Activated CD8-positive, alpha-beta memory T cell treated with anti-CD3 and anti-CD28 coated beads, Interleukin-2, amount 50 U/mL, for 48 hours (primary cell): Measurements from ENCODE around the gene SGPL1.
"Not testable (repeated sequence)": the region's sequence is repeated elsewhere in the genome, so short reads cannot be mapped to it uniquely, and the experiment has no call there.

Source experiments
- DNase-seq: peaks from one replicate; pipeline ENCODE4 v3.0.0-alpha.2; 2020

The SGPL1 gene

DNA sequence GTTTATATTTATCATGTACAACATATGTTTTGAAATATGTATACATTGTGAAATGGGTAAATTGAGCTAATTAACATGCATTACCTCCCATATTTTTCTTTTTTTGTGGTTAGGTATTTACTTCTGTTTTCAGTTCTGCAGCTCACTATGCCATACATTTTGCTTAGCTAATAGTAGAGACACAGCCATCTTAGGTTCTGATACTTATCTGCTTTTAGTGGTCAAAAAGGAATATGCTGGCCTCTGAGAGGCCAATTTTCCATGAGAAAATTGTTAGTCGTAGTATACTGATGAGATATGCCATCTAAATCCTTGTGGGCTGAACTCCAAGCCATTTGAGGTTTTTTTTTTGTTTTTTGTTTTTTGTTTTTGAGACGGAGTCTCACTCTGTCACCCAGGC, 31.0 kb downstream of the SGPL1 start:
- no peak for DNase-seq

DNA sequence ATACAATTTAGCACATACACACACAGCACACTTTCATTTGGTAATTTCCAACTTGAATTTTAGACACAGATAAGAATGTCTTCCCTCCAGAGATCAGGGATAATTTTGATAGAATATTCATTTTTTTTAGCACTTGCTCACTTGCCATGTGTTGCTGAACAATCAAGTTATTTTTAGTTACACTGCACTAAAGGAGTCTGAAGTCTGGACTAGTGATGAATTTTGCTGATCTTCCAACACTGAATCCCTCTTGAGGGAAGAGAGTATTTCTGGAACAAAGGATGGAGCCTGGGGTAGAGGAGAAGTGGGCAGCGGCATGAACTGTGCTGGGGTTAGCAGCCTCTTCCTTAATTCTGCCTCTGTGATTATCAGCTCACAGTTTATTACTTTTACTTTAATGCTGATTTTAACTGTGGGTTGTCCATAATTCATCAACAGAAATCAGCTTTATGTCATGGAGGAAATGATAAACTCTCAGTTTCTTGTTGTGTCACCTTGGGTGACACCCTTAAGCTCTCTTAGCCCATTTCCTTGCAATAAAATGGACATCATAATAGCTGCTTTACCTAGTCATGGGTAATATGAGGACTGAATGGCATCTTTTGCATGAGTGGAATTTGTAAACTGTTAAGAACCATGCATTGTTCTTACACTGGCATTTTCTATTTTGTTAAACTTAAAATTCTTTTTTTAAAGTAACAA, 32.1 kb downstream of the SGPL1 start:
- DNase-seq = no peak

DNA sequence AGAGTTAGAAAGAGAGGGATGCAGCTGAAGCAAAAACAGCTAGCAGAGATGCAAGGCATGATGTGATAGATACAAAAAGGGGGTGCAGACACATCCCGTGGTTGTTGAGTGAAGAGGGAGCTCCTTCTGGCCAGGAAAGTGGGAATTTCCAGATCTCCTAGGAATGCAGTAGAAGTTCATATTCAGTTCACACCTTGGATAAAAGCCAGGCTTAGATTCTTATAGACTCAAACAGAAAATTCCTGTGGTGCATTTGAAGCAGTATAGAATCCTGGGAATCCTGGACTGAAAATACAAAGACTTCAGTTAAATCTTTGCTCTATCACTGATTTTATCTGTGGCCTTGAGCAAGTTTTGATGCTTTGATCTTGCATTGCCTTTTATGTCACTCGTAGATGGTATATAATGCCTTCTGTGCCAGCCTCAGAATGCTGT, 33.9 kb downstream of the SGPL1 start:
- DNase-seq = no peak

DNA sequence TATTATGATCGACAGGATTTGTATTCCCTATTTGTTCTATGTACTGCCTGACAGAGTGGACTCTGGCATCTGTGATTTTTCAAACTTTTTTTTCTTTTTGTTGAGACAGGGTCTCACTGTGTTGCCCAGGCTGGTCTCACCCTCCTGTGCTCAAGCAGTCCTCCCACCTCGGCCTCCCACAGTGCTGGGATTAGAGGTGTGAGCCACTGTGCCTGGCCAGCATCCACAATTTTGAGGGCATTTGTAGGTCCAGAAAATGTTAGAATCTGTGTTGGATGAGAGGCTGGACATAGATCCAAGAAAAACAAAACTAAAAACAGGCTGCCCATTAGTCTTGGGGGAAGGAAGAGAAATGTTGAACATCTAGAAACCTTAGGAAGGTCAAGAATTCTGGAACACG, 34.3 kb downstream of the SGPL1 start:
- DNase-seq = no peak

DNA sequence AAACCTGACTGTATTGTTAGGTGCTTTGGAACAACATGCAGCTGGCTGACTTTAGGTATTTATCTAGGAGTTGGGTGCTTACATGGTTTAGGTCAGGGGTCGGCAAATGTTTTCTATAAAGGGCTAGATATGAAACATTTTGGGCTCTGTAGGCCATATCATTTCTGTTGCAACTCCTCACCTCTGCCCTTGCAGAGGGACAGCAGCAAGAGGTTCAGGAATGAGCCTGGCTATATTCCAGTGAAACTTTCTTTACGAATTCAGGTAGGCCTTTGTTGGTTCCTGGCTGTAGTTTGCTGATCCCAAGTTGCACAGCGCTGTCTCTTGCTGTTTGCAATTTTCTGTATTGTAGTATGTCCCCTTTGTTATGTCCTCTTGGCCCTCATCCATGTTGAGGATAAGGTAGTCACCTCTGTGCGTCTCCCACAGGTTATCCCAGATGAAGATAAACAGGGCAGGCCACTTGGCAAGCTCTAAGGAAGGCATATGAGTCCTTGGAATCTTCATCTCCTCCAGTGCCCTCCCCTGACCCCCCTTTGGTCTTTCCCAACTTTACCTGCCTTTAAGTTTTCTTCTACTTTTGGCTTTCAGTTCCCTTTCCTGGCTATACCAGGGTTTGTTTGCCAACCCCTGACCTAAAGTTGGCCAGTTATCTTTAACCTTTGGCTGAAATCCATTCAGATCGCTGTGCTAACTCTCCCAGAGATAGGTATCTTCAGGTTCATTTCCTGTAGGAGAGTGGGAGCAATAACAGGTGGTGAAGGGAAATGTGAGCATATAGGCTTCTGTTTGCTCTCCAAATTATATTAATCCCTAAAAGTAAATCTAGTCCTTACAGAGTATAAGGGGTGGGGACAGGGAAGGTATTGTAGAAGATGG, 36.1 kb downstream of the SGPL1 start:
- DNase-seq = no peak

DNA sequence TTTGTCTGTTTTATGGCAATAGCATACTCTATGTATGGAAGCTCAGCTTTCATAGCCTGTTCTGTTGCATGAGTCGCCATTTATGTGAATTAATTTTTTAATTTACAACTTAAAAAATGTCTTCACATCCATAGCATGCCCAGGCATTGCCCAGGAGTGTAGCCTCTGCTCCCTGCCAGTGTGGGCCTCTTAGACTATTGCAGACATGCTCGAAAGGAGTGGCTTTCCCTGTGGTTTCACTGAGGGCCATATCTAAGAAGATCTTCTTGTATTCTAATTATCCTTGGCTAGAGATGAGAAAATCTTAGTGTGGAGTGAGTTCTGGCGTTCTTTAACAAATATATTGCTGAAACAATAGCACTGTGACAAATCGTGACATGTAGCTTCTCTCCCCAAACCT, 37.3 kb downstream of the SGPL1 start:
- DNase-seq = no peak

DNA sequence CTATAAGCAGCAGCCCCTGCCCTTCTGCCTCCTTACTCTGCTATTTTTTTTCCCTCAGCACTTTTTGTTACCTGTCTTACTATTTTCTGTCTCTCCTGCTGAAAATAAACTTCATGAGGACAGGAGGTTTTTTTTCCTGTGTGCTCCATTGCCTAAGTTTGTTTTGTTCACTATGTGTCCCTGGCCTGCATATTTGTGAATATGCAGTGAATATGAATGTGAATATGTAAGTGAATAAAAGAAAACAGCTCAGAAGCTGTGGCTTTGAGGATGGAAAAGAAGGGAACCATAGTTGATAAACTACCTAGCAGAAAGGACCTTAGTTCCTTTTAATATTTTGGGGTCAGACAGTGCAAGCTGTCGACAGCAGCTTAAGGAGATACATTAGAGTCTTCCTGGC, 37.7 kb downstream of the SGPL1 start:
- DNase-seq = no peak

DNA sequence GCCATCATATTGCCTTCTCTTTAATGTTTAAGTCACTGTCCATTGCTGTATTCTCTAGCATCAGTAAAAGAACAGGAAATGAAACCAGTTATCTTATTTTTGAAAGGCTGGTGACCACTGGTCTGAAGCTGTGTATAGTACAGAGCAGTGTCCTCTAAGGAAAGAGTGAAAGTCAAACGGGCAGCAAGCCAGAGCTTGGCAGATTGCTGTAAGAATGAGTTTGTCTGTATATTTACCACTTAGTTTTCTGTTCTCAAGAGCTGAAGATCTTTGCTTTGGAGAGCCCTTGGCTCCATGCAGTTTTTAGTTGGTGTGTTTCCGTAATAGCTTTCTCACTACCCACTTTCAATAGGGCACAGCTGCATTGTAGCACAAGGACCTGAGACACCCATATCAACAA, 40.7 kb downstream of the SGPL1 start:
- no peak for DNase-seq

DNA sequence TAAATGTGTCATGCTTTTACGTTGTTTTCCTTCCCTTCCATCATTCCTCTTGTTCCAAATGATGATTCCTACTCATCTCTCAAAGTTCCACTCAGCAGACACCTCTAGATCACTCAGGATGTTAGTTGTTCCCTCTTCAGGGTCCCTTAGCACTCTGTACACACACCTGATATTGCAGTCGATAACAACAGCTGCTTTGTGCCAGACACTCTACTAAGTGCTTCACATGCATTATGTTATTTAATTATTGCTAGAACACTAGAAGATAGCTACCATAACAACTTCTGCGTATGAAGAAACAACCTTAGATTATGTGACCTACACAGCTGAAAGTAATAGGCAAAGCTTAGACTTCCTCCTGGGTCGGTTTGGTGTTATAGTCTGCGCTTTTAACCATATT, 43.0 kb downstream of the SGPL1 start:
- DNase-seq = no peak

DNA sequence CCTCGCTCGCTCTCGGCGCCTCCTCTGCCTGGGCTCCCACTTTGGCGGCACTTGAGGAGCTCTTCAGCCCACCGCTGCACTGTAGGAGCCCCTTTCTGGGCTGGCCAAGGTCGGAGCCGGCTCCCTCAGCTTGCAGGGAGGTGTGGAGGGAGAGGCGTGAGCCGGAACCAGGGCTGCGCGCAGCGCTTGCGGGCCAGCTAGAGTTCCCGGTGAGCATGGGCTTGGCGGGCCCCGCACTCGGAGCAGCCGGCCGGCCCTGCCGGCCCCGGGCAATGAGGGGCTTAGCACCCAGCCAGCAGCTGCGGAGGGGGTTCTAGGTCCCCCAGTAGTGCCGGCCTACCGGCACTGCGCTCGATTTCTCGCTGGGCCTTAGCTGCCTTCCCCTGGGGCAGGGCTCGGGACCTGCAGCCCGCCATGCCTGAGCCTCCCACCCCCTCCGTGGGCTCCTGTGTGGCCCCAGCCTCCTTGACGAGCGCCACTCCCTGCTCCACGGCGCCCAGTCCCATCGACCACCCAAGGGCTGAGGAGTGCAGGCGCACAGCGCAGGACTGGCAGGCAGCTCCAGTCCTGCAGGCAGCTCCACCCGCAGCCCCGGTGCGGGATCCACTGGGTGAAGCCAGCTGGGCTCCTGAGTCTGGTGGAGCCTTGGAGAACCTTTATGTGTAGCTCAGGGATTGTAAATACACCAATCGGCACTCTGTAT, 45.9 kb downstream of the SGPL1 start:
- DNase-seq = not testable (repeated sequence)

DNA sequence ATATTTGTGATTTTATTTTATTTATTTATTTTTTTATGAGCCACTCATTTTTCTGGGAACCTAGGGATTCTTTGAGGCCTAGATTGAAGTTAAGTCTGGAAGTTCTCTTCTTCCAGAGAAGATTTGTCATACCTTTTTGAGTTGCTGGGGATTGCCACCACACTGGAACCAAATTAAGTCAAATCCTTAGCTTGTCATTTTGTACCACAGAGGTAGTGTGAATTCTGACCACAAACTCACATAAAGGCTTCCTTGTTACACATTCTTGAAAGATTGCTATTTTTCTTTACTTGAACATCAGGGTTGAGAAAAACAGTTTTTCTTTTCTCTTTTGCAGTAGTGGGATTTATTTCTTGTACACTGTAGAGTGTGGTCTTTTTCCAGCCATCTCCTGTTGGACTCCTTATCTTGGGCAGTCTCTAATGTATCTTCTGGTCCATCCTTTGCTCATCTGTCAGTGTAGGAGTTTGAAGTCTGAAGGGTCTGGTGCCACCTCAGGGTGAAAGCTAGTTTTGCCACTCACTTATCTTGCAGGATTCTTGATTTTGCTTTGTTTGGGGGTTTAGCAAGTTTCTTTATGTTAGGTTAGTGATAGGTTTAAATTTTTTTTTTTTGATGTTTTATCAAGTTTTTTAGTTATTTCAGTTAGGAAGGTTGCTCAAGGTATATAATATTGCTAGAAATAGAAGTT, 47.9 kb downstream of the SGPL1 start:
- DNase-seq = no peak

DNA sequence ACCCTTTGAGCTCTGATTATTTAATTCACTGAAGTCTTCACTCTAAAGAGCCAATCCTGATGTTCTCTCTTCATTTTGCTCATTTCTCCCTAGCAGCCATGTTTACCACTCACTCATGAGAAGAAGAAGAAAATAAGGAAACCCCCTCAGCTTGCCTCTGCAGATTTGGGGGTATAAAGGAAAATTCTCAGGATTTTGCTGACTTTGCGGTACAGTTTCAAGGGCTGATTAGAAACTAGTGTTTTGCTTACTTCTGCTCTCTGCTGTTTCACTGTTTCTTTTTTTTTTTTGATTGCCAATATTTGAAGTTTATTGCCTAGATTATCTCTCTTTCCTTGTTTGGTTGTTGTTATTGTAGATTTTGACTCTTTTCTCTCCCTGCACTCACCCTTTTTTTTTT, 49.2 kb downstream of the SGPL1 start:
- DNase-seq = no peak

DNA sequence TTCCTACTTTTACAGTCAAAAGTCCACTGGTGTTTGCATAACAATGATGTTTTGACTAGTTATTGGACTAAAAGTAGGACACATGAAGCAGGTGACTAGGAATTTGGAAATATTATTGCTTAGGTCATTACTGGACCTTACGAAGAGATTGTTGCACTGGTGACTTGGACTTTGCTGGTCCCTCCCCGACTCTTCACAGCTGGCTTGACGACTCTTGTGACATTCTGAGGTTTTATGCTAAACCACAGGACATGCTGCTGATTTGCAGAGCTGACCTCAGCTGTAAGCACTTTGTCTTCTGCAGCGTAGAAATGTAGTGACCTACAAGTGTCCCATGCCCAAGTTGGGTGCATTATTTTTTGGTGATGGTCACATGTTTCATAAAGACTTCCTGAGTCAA, 50.7 kb downstream of the SGPL1 start:
- DNase-seq = no peak

DNA sequence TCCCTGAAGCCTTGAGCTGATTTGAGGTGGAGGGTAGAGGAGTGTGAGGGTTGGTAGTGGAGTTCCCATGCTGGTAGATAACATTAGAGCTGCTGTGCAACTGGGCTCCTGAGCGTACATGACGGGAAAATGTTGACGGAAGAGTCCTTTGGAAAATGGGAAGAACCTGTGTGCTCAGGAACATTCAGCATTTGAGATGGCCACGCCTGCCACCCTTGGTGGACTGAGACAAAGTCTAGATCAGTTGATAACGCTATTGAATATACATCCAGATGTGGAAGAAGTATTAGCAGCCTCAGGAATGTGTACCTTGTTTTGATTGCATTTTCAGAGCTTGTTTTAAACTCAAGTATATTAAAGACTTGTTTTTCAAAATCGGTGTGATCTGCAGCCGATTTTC, 56.5 kb downstream of the SGPL1 start:
- no peak for DNase-seq

DNA sequence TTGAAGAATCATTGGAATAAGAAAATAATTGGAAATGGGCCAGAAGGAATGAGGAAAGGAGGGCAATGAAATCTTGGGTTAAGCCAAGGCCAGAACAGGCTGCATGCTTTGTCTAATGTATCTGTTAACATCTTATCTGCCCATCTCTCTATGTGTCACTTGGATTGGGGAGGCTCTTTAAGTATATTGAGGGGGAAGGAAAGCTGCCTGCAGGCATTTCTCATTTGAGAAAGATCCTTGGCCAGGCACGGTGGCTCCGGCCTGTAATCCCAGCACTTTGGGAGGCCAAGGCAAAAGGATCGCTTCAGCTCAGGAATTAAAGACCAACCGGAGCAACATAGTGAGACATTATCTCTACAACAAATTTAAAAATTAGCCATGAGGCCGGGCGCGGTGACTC, 58.3 kb downstream of the SGPL1 start:
- no peak for DNase-seq

DNA sequence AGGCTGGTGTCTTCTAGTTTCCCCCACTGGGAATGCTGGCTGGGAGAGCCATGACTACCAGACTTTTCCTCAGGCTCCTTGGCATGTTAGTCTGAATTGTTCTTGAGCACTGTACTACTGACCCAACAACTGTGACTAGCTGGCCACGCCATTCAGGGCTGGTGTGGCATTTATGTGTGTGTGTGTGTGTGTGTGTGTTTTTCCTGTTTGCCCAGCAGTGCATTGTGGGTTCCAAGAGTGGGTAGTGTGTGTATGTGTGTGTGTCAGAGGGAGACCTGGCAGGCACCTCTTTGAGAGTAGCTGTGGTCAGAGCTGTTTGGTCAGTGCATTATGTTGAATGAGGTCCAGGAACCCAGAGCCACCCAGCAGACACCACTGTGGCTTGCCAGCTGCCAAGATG, 63.5 kb downstream of the SGPL1 start:
- no peak for DNase-seq

DNA sequence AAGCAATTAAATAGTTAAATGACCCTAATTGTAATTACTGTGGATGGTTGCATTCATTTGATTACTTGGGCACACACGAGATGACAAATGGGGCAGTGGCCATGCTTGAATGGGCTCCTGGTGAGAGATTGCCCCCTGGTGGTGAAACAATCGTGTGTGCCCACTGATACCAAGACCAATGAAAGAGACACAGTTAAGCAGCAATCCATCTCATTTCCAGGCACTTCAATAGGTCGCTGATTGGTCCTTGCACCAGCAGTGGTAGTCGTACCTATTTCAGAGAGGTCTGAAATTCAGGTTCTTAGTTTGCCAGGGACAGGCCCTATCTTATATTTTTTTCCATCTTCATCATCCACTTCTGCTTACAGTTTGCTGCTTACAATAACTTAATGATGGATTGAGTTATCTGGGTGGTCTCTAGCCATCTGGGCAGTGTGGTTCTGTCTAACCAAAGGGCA, 64.4 kb downstream of the SGPL1 start:
- peak; percentile 79 for DNase-seq

DNA sequence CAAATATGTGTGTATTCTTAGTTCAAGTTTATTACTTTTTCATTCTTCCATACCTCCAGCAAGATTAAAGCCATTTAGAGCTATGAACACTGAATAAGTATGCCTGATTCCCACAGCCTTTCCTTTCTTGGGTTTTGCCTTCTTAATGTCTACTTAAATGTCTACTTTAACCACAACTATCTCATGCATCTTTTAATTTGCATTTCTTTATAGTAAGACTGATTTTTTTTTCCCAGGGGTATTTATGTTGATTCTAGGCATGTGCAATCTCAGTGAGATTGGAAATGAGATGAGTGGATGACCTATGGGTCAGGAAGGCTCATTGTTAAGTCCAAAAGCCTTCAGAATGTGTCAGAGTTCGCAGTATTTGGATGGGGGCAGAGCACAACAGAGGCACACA, 69.0 kb downstream of the SGPL1 start:
- no peak for DNase-seq

DNA sequence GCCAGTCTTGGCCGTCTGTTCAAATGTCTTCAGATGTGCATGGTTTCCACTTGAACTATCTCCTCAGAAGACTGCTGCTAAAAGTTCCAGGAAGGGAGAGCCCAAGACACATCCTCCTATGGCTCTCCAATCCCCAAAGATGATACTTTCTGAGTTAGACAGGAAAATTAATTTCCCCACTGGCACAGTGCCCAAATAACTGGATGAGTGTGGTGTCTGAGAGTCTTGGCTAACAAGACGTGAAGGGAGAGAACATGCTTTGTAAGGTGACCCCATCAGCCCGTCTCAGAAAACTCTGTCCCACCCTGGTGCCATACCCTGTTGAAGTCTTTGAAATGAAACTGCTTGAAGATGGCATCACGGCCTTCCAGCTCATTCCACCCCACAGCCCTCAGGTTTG, 69.7 kb downstream of the SGPL1 start:
- DNase-seq = no peak

DNA sequence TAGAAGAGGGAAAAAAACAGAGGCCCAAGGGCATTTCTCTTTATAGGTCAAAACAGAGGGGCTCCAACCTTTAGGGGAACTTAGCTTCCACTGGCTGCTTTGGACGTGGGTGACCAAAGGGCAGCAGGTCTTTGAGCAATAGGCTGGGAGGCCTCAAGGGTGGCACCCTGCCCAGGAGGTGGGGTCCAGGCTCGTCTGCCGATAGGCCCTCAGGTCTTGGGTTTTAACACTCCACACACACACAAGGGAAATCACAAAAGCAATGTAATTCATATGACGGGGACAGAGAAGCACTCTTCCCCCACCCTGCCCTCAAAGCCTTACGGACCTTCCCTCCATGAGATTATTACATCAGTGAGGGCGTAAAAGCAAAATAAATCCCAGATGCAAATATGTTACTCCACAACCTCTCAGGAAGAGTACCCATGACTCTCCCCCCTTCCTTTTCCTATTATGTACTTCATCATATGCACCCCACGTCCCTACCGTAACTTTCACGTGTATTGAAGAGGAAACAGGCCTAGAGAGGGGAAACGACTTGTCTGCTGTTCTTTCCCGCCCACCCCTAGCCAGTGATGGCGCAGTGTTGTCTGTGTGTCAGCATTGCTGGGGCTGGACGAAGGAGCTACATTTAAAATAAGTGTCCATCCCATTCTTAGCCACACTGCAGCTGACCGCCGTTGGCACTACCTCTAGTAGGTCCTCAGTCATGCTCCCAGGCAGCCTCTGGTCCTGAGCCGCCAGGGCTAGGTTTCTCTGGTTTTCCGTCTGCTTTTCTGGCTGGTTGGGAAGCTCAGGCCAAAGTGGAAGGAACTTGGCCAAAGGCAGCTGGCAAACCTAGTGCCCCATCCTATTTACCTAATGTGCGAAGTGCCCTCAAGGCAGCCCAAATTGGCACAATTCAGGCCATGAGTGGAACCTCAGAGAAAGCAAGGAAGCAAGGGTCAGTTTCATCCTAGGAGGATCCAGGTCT, 70.5 kb downstream of the SGPL1 start:
- DNase-seq = peak; percentile 48

DNA sequence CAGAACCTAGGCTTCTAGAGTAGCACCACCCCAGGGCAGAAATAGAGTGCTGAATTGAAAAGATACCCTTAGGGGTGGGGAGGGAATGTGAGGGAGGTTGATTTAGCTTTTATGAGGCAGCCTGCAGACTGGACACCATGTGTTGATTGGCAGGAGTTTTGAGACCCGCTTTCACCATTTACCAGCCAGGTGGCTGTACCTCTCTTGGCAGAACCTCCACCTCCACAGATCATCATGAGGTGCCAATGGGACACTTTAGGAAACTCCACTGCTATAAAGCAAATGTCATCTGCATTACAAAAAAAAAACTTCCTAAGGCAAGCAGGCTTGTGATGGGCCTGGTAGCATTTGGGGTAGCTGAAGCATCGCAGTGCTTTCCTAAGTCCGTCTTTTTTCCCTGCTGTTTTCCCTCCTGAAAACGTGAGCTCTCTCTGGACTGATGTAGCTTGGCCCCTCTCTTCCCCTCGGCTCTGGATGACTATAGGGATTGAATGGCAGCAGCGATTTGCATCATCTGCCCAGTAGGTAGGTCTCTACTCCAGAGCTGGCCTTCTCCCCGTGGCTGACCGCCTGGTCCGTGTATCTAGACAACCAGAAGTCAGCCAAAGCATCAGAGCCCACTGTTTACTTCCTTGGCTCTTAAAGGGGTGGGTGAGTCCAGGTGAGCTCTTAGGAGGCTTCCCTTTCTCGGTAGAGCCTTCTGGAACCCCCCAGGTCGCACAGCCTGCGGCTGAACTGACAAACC, 71.3 kb downstream of the SGPL1 start:
- DNase-seq = peak; percentile 29
